ENCODE data around the gene FRMD4A.

Gene FRMD4A

DNA sequence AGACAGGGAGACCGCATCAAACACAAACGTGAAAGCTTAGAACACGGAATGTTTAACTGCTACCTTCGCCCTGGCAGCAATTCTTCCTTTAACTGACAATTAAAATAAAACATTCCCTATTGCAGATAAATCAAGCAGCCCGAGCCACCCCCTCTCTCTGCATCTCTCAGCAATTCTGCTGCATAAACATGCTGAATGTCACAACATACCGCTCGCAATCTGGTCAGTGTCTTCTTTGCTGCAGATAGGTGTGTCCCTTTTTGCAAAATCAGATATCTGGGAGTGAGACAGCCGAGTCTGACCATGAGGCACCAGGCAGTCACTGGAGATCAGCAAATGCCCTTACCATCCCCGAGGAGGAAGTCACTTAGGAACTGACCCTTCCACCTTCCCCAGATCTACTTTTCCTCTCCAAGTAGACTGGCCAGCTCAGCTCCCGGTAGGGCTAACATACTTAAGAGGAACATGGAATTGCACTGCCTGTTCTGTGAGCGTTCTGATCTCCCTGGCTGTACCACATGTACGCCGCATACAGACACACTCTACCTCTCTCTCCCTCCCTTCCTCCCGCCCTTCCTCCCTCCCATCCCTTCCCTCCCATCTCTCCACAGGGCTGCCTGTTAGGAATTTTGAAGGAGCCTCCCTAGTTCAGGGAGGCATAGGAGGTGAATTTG lies at the start of gene FRMD4A:
Gene FRMD4A (minus strand): TSS at position 537 of the 674 bp plus-strand sequence.
- DNase-seq: no peak

DNA sequence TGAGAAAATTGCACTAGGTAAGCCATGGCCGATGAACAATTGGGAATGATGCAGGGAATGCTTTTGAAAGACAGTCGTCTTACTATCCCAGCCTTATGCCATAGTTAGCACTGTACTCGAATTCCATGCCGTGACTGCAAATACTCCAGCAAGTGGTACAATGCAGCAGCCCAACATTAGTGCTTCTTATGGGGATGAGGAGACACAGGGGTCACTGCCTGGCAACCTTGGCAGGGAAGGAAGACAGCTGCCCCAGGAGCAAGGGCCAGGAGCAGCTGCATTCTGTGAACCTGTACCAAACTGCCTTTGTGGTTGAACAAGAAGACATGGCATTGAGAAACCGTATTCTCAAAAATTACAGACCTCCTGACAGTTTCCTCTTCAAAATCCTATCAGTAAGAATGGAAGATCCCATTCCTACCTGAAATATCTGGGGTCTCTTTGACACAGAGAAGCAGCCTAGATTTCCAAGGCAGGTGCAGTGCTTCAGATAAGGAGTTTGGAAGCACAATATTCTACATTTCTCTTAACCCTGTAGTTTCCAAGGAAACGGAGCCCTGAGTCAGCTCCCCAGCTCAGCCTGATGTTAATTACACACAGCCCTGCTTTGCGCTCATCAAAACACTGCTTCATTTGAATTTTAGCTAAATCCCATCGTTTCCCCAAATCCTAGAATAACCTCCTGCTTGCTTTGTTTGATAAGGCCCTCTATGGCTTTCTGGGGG lies 49.0 kb upstream of the FRMD4A start:
- no peak for DNase-seq

DNA sequence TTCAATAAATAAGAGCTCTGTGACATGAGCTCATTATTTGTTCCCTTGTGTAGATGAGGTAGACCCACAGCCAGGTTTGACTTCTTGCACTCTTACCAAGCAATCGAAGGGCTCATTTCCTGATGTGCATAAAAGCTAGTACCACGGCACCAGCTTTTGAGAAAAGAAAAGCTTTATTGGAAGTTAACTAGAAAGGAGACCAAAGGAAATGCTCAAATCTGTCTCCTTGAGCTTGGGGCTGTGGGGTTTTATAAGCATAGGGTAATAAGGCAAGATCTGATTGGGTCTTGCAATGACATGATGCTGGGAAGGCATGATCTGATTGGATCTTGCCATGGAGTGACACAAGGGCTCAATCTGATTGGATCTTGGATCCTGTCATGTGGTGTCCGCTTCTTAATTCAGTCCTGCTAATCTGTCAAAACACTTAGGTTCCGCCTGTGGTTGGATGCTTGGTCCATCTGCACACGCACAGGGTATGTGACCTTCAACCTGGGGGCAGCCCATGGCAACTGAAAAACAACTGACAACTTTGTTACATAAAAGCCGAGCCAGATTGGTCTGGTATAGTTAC lies 47.8 kb upstream of the FRMD4A start:
- no peak for DNase-seq

DNA sequence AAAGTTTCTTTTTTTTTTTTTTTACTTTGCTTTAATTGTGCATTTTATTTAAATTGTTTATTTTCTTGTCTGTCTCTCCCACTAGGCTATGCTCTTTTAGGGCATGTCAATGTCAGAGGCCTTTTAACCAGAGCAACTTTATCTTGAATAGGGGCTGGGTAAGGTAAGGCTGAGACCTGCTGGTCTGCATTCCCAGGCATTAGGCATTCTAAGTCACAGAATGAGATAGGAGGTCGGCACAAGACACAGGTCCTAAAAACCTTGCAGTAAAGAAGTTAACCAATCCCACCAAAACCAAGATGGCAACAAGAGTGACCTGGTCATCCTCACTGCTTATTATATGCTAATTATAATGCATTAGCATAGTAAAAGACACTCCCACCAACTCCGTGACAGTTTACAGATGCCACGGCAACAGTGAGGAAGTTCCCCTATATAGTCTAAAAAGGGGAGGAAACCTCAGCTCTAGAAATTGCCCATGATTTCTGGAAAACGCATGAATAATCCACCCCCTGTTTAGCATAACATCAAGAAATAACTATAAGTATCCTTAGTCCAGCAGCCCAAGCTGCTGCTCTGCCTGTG lies 47.0 kb upstream of the FRMD4A start:
- no peak for DNase-seq

DNA sequence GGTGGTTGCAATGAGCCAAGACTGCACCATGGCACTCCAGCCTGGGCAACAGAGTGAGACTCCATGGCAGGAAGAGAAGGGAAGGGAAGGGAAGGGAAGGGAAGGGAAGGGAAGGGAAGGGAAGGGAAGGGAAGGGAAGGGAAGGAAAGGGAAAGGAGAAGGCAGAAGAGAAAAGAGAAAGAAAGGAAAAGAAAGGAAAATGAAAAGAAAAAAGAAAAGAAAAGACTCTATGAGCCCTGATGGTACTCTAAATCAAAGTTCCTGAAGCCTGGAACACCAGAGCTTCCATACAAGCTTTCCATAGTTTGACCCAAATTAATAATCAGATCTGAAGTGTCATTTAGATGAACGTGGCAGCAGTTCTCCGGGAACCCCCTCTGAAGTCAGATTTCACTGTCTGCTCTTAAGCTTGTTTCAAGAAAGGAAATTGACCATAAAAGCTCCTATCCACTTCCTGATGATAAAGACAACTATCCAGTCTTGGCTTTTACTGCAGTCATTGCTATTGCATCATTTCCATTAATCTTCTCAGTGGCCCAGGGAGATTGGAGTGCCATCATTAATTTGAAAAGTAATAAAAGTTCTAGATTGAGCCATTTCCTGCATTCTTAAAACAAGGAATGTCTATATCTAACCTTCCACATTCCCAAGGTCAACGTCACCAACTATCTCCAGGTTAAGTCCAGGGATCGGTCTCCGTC lies 44.2 kb upstream of the FRMD4A start:
- no peak for DNase-seq

DNA sequence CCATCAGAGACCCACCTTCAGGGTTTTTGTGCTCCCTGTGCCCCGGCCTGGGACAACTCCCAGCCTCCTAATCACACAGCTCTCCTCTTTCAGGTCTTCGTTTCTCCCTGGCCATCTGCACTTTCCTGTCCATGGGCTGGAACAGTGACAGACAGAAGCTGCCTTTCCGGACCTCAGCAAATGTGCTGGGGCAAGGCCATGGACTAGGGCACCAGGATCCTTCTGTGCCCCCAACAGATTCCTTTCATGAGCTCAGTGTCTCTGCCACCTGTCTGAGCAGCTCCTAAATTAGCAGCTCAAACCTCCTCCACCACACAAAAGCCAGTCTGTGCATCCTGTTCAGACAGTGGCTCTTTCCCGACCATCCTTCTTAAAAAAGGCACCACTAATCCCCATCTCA lies 41.9 kb upstream of the FRMD4A start:
- DNase-seq: no peak

DNA sequence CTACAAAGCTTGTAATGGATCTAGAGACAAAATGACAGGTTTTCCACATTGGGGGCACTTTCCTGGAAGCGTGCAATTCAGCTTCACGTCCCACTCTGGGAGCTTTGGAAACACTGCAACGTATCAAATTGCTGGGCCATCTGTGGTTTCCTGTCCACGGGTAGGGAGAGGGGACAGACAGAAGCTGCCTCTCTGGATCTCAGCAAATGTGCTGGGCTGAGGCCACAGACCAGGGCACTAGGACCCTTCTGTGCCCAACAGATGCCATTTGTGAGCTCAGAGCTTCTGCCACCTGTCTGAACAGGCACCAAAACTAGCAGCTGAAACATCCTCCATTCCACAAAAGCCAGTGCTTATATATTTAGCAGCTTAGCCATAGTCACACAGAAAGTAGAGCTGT lies 40.9 kb upstream of the FRMD4A start:
- DNase-seq: no peak

DNA sequence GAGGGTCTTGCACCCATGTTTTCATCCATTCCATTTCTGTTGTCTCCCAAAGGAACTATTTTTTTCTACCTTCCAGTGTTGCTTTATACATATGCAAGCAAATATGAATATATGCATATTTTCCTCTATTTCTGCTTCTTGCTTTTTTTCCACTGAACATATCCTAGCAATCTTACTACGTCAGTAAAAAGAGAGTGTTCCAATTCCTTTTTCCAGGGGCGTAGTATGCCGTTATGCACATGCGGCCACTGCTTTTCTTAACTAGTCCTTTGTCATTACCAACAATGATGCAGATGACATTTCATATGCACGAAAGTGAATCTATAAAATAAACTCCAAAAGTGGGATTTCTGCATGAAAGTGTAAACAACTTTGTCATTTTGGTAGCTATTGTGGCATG lies 40.2 kb upstream of the FRMD4A start:
- DNase-seq: no peak

DNA sequence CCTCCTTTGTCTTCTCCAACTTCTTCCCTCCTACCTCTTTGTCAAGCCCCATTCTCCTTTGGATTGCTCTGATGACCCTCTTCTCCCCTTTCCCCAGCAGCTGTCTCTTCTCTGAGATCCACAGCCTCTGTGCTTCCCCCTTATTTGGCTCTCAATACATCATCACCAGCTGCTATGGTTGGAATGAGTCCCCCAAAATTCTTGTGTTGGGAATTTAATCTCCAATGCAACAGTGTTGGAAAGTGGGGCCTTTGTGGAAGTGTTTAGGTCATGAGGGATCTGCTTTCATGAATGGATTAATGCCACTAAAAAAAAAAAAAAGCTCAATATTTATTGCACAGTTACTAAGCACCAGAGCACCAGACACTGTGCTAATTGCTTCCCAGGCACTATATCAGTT lies 39.2 kb upstream of the FRMD4A start:
- DNase-seq: no peak

DNA sequence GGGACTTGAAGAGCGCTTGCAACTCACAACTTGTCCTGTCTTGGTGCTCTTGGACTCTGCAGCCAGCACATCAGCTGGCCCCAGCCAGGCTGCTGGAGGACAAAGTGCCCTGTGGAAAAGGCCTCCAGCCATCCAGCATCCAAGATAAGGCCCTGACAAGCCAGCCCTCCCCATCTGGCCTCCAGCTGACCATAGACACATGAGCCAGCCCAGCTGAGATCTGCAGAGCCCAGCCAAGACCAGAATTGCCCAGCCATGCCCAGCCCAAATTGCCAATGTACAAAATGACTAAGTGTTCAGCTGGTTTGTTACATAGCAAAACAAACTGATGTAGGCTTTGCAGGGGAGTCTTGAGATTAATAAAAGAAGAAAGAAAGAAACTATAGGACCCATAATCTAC lies 36.0 kb upstream of the FRMD4A start:
- no peak for DNase-seq

DNA sequence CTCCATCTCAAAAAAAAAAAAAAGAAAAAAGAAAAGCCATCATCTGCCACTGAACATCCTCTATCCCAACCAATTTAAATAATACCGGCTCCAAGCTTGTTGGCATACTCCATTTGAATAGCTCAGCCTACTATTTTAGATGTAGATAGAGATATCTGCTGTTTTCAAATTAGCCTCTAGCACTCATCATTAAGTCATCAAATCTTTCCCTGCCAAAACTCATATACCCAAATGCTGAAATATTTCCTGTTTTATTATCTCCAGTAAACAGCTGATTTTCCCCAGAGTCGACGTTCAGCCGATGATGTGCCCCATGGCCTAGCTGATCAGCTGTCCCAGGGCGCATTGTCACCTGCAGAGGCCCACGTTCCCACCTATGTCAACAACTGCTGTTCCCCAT lies 34.5 kb upstream of the FRMD4A start:
- DNase-seq: no peak

DNA sequence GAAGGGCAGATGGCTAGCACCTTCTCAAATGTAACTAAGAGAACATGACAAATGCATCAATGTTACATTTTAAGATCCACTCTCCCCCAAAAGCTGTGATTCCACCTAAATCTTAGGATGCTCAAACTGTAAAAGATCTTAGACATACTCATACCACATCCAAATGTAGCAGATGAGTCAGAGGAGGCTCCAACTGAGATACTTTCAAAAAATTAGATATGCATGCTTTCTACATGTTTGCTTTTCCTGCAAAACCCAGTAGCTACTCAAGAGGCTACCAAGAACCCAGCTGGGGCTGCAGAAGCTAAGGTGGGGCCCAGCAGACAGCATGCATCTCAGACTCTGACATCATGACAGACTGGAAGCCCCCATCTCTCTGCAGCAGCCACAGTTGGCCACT lies 31.4 kb upstream of the FRMD4A start:
- no peak for DNase-seq

DNA sequence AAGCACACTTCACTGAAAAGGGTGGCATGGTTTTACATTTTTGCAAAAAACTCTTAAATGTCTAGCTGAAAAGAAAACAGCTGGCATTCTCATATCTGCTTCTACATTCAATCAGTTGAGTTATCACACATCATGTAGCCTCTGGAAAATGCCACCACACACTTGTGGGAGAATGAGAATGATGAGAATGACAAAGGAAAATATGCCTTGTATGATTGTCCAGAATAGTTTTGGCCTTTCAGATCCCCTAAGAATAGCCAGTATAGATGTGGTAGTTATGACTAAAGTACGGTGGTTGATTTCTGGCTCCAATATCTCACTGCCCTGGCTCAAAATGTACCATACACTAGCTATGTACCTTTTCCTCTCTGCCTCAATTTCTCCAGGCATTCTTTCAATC lies 30.2 kb upstream of the FRMD4A start:
- DNase-seq: no peak

DNA sequence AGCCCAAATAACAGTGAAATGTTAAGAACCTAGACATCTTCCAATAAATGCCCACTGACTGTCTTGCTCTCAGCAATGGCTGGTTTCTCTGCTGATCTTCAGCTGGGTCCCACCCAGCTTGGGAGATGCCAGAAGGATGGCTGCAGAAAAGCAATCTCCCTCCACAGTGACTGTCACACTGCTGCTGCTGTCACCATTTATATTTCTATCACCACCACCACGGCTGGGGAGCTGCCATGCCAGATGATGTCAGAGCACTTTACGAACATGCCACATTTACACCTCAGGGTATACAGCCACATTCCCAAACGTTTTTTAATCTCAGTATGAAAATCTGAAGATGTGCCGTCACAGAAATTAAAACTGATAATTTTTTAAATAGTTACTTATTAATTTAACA lies 29.8 kb upstream of the FRMD4A start:
- no peak for DNase-seq

DNA sequence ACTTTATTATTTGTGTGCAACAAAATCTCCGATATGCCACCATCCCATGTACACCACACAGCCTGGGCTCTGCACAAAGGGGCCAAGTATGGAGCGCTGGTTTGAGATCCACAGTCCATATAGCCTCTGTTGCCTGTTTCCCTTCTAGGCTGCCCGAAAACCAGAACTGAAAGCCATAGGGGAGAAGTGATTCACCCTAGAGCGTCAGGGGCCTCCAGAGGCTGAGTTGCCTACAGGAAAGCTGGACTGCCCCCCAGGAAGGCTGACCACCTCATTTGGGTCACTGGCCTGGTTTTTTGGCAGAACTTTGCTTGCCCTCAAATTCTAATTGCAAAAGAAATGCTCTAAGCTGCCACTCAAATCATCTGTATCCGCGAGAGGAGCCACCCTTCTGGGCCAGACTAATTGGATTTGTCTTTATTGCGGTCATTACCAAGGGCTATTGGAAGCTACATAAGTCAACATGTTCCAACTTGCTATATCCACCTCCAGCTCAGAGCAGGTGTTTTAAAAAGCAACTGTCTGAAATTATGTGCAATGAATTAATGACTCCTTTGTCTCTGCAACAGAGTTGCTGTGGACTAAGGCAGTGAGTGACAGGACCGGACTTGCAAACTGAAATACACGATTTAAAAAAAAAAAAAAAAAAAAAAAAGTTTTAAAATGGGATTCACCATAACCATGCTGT lies 28.3 kb upstream of the FRMD4A start:
- peak; percentile 74 for DNase-seq

DNA sequence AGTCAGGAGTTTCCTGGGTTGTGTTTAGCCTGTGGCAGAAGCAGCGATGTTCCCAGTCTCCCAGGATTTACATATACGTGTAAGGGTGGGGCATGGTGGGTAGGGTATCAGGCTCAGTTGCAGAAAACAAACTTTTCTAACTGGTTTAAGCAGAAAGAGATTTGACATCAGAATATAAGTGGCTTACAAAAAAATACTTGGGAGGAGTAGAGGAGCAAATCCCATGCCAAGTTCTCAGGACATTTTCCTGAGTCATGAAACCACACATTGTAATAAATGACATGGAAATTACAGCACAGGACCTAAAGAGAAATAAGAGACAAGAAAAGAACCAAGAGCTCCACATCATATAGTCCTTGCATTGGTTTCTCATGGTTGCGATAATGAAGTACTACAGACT lies 26.2 kb upstream of the FRMD4A start:
- no peak for DNase-seq

DNA sequence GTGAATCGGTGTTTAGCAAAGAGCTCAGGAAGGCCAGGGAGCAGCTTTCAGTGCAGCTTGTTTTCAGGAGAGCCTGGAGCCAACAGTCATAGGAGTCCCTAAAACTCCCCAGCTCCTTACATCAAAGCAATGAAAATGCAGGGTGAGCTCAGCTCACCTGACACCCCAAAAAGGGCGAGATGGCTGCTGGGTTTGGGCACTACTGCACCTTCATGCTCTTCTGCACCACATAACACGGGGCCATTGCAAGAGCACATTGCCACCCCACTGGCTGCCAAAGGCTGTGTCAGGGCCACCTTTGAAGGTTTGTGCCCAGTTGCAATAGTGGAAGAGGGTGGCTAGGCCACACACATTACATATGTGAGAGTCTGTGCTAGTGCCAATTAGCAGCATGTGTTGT lies 25.0 kb upstream of the FRMD4A start:
- no peak for DNase-seq

DNA sequence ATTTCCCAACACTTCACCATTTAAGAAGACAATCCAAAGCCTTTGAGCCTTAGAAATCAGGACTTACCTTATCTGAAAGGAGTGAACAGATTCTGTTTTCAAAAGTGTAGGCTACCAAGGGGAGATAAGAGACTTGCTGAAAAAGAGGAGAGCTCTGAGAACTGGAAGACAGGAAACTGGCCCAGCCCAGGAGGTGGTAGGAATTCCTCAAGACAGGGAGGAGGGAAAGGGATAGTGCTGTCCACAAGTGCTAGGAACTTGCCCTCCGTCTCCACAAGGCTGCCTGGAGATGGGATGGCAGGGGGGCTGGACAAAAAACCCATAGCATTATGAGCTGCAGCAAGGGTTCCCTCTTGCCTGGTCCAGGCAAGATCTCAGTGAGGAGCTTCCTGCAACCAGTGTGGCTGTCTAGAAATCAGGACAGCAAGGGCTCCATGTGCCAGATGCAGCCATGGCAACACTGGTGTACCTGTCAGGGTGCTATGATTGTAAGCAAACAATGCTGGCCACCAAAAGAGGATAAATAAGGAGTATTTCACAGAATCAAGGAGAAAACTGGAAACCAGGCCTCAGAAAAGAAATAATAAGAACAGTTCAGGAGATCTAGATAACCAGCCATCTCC lies 22.7 kb upstream of the FRMD4A start:
- no peak for DNase-seq

DNA sequence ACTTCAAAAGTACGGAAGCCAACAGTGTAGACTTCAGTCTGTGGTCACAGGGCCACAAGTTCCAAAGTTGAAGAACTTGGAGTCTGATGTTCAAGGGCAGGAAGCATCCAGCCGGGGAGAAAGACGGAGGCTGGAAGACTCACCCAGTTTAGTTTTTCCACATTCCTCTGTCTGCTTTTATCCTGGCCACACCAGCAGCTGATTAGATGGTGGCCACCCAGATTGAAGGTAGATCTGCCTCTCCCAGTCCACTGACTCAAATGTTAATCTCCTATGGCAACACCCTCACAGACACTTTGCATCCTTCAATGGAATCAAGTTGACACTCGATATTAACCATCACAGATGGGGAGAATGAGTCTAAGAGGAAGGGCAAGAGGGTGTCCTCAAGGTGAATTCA lies 19.3 kb upstream of the FRMD4A start:
- no peak for DNase-seq

DNA sequence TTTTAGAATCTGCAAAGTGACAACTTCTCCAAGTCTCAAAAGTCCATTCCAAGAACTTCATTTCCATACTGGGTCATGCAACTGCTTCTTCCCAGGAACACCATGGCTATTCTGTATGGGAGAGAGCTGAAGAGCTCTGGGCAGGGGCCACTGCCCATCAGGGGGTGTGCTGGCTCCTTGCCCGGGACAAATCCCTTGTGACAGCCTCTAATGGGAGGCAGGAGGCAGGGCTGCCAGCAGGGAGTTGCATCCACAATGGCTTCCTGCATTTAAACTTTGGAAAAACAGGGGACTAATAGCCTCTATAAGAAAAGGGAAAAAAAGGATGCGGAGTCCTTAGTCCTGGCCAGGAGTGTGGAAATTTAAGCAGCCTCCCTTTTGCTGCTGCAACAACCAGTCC lies 18.4 kb upstream of the FRMD4A start:
- no peak for DNase-seq

DNA sequence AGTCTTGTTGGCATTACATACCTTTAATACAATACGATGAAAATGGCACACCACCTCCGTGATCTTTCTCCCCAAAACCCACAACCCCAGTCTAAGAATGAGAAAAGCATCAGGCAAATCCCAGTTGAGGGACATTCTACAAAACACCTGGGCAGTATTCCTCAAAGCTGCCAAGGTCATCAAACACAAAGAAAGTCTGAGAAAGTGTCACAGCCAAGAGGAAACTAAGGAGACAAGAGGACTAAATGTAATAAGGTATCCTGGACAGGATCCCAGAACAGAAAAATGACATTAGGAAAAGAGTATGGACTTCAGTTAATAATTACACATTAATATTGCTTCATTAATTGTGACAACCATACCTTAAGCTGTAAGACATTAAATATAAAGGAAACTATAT lies 14.5 kb upstream of the FRMD4A start:
- DNase-seq: no peak

DNA sequence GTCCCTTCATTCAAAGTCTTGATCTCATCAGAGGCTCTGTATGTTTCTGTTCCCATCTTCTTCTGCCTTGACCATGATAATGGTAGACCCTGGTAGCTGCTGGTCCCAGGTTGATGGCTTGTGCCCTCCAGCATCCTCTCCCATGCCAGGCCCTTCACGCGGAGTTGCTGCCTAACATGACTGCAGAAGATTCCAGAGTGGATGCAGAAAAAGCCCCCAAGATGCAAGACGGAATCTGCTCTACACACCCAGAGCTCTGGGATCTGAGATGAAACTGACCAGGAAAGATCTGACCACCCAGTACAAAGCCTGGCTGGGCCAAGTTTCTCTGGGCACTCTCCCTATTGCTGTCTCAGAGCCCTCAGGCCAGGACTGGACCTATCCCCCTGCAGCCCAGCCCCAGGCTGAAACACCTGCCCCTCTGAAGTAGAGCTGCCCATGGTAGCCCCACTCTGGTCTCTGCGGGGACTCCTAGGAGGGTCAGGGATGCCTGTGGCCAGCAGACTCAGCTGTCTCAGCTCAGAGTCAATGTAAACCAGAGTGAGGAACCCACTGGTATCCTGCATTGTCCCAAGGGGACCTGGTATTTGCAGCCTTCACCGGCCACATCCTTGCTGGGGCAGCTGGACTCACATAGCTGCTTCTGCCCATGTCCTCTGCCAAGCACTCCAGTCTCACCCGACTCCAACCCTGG lies 9.5 kb upstream of the FRMD4A start:
- no peak for DNase-seq
